OCI-LY1 (cell line): ENCODE data around the gene MDM4.

ENCODE experiments used
- H2AFZ ChIP-seq: fragments of 200-600 bp; sonication (generic), shearing (Covaris generic); 2 replicates; pipeline ENCODE4 v1.6.0; 2014; ENCODE audit warnings: antibody characterized with exemption, mild to moderate bottlenecking, low read length
- H3F3A ChIP-seq: fragments of 200-600 bp; sonication (generic), shearing (Covaris generic); 2 replicates; pipeline ENCODE4 v1.6.0; 2014; ENCODE audit warnings: mild to moderate bottlenecking, antibody characterized with exemption, low read length, moderate library complexity; ENCODE audit not compliant: insufficient read depth
- H3K27ac ChIP-seq: fragments of 200-600 bp; sonication (generic); 2 replicates; pipeline ENCODE4 v1.5.1; 2014; ENCODE audit warnings: low read length, mixed run types, mild to moderate bottlenecking, low read depth; ENCODE audit not compliant: poor library complexity, severe bottlenecking
- H3K27me3 ChIP-seq: fragments of 200-600 bp; sonication (generic); 2 replicates; pipeline ENCODE4 v1.6.0; 2014; ENCODE audit warnings: antibody characterized with exemption, mild to moderate bottlenecking, low read length, moderate library complexity; ENCODE audit not compliant: insufficient read depth
- H3K36me3 ChIP-seq: fragments of 200-600 bp; sonication (generic); 2 replicates; pipeline ENCODE4 v1.6.1; 2014; ENCODE audit warnings: mild to moderate bottlenecking, antibody characterized with exemption, low read length, moderate library complexity, mixed read lengths; ENCODE audit not compliant: insufficient read depth
- H3K4me1 ChIP-seq: fragments of 200-600 bp; sonication (generic); 2 replicates; pipeline ENCODE4 v1.5.1; 2014; ENCODE audit warnings: mild to moderate bottlenecking, low read length, moderate library complexity; ENCODE audit not compliant: insufficient read depth, severe bottlenecking
- H3K4me2 ChIP-seq: fragments of 200-600 bp; sonication (generic), shearing (Covaris generic); 2 replicates; pipeline ENCODE4 v1.6.1; 2014; ENCODE audit warnings: low read length
- H3K4me3 ChIP-seq: fragments of 200-600 bp; sonication (generic); 2 replicates; pipeline ENCODE4 v1.5.1; 2014; ENCODE audit warnings: low read length, low read depth, mild to moderate bottlenecking, mixed read lengths; ENCODE audit not compliant: poor library complexity, severe bottlenecking
- H3K79me2 ChIP-seq: fragments of 200-600 bp; shearing (Covaris generic); 2 replicates; pipeline ENCODE4 v1.6.1; 2016; ENCODE audit warnings: mixed run types, low read length, mixed read lengths; ENCODE audit not compliant: insufficient read depth
- H3K9ac ChIP-seq: fragments of 200-600 bp; sonication (generic), shearing (Covaris generic); 2 replicates; pipeline ENCODE4 v1.6.1; 2014; ENCODE audit warnings: mild to moderate bottlenecking, low read length, mixed read lengths
- H3K9me2 ChIP-seq: fragments of 200-600 bp; sonication (generic), shearing (Covaris generic); 2 replicates; pipeline ENCODE4 v1.6.1; 2014; ENCODE audit warnings: low read depth, mild to moderate bottlenecking, low read length, mixed read lengths
- H3K9me3 ChIP-seq: fragments of 200-600 bp; shearing (Covaris generic); 2 replicates; pipeline ENCODE4 v1.6.1; 2014; ENCODE audit warnings: low read length, mixed read lengths
- H4K20me1 ChIP-seq: fragments of 200-600 bp; sonication (generic), shearing (Covaris generic); 2 replicates; pipeline ENCODE4 v1.6.0; 2016; ENCODE audit warnings: mild to moderate bottlenecking, low read length; ENCODE audit not compliant: insufficient read depth
- EZH2 ChIP-seq: fragments of 200-600 bp; sonication (generic), shearing (Covaris generic); IDR thresholded peaks from 2 replicates; pipeline ENCODE4 v1.8.0; 2017; ENCODE audit warnings: borderline replicate concordance, mixed run types, mild to moderate bottlenecking, antibody characterized with exemption, low read length, moderate library complexity, mixed read lengths
- TF ChIP-seq, protein P1 (sequence below): fragments of 200-600 bp; sonication (generic), shearing (Covaris generic); IDR thresholded peaks from 2 replicates; pipeline ENCODE4 v1.5.1; 2017; ENCODE audit warnings: mild to moderate bottlenecking, antibody characterized with exemption, low read length, moderate library complexity, mixed read lengths

The MDM4 gene

DNA sequence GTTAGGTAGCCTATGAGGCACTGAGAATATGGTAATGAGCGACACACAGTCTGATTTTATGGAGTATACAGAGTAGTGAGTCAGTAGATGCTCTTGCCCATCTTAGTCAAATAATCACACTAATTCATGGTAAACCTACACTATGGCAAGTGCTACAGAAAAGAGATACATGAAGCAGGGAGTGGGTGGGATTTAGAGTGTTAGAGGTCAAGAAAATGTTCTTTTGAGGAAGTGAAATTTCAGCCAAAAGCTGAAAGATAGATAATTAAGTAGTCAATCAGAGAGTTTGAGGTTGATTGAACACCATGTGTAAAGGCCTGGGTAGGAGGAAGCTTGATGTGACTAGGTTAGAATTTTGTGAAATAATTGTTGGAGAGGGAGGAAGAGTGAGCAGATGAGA, 14.7 kb downstream of the MDM4 start:
- H3K27me3 ChIP-seq, result no peaks in the 10 kb centered on the region
- H3F3A ChIP-seq, result no peaks in the 10 kb centered on the region
- H3K27ac ChIP-seq, result no peak overlapping the region
- H3K79me2 ChIP-seq, result 0 out of 2 replicates have a peak, but pooled peaks cover under 1% of the 10 kb centered on the region
- no peak for TF ChIP-seq EZH2
- H4K20me1 ChIP-seq, result no peaks in the 10 kb centered on the region
- no peak overlapping the region for H2AFZ ChIP-seq
- no peak overlapping the region for H3K4me3 ChIP-seq
- no peaks in the 10 kb centered on the region for H3K9me2 ChIP-seq
- no peak overlapping the region for H3K4me2 ChIP-seq
- H3K4me1 ChIP-seq, result peaks cover 18% of the 10 kb centered on the region
- no peak overlapping the region for H3K9ac ChIP-seq
- peaks cover 100% of the 10 kb centered on the region for H3K36me3 ChIP-seq
- H3K9me3 ChIP-seq, result no peaks in the 10 kb centered on the region

DNA sequence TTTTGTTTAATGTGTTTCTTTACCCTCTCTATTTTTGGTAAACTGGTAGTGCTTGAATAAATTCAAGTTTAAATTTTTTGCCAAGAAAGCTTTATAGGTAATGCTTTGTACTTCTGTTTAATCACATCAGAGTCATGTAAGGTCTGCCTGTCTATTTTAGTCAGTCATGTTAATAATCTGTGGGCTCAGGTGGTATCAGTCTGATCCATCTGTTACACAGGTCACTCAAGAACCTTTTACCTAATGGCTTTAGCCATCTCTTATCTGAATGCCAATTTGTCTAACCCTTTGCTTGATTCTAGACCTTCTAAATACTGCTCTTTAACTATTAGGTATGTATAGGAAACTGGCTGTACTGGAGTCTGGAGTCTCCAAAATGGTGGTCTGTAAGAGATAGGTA, 16.6 kb downstream of the MDM4 start:
- TF ChIP-seq, protein P1, sequence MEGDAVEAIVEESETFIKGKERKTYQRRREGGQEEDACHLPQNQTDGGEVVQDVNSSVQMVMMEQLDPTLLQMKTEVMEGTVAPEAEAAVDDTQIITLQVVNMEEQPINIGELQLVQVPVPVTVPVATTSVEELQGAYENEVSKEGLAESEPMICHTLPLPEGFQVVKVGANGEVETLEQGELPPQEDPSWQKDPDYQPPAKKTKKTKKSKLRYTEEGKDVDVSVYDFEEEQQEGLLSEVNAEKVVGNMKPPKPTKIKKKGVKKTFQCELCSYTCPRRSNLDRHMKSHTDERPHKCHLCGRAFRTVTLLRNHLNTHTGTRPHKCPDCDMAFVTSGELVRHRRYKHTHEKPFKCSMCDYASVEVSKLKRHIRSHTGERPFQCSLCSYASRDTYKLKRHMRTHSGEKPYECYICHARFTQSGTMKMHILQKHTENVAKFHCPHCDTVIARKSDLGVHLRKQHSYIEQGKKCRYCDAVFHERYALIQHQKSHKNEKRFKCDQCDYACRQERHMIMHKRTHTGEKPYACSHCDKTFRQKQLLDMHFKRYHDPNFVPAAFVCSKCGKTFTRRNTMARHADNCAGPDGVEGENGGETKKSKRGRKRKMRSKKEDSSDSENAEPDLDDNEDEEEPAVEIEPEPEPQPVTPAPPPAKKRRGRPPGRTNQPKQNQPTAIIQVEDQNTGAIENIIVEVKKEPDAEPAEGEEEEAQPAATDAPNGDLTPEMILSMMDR, result no peak
- TF ChIP-seq EZH2, result no peak
- Histone ChIP-seq H3K9me3 (no peaks in the 10 kb centered on the region), H3K36me3 (peaks cover 100% of the 10 kb centered on the region), H3K4me1 (peaks cover 15% of the 10 kb centered on the region), H2AFZ (no peak overlapping the region), H4K20me1 (no peaks in the 10 kb centered on the region), H3K4me2 (no peak overlapping the region), H3K9ac (no peak overlapping the region), H3F3A (no peaks in the 10 kb centered on the region), H3K79me2 (peaks cover 6% of the 10 kb centered on the region; the same call in 1 of the 2 replicates), H3K27ac (no peak overlapping the region), H3K9me2 (no peaks in the 10 kb centered on the region), H3K27me3 (no peaks in the 10 kb centered on the region), H3K4me3 (no peak overlapping the region)

DNA sequence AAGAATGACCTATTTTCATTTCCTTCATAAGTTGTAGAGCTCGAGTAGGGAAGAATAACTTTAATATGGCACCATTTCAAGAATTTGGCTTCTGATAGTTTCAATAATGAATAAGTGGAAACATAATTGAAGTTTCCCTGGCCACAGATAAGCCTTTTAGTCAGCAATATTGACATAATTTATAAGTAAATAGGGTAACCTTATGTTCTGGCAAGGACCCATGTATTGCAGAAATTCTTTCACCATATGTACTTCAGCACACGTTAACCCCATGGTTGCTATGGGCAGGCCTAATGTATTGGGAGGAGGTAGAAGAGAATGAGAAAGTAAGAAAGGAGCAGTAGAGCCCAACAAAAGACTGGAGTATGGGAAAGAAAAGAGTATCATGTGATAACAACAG, 25.4 kb downstream of the MDM4 start:
- H3K9me3 ChIP-seq, result no peaks in the 10 kb centered on the region
- no peak overlapping the region for H3K27ac ChIP-seq
- H3K9me2 ChIP-seq, result no peaks in the 10 kb centered on the region
- no peaks in the 10 kb centered on the region for H4K20me1 ChIP-seq
- no peaks in the 10 kb centered on the region for H3F3A ChIP-seq
- H3K4me1 ChIP-seq, result no peaks in the 10 kb centered on the region
- peaks cover 99% of the 10 kb centered on the region for H3K36me3 ChIP-seq
- H3K79me2 ChIP-seq, result no peaks in the 10 kb centered on the region; the same call in 1 of the 2 replicates
- H3K9ac ChIP-seq, result no peak overlapping the region
- H3K4me2 ChIP-seq, result no peak overlapping the region
- H2AFZ ChIP-seq, result no peak overlapping the region
- H3K27me3 ChIP-seq, result no peaks in the 10 kb centered on the region
- no peak overlapping the region for H3K4me3 ChIP-seq
- TF ChIP-seq, protein P1, result no peak
- TF ChIP-seq EZH2, result no peak

DNA sequence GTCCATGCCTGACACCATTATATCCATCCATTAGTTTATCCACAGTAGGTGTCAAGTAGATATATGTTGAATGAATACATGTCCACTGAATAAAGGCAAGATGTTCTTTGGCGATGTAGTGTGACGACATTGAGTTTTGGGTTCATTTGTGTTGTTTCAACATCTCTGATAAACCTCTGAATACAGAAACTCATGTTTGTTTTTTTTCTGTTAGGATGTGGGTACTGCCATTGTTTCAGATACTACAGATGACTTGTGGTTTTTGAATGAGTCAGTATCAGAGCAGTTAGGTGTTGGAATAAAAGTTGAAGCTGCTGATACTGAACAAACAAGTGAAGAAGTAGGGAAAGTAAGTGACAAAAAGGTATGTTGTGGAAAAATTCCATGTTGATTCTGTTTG, 28.1 kb downstream of the MDM4 start:
- Histone ChIP-seq H3K27ac (no peak overlapping the region), H3K9me3 (no peaks in the 10 kb centered on the region), H3K36me3 (peaks cover 99% of the 10 kb centered on the region), H3K9ac (no peak overlapping the region), H3F3A (no peaks in the 10 kb centered on the region), H3K79me2 (no peaks in the 10 kb centered on the region), H3K4me2 (no peak overlapping the region), H3K27me3 (no peaks in the 10 kb centered on the region), H3K4me1 (no peaks in the 10 kb centered on the region), H3K4me3 (no peak overlapping the region), H2AFZ (no peak overlapping the region), H3K9me2 (no peaks in the 10 kb centered on the region), H4K20me1 (no peaks in the 10 kb centered on the region)
- TF ChIP-seq, protein P1, result no peak
- no peak for TF ChIP-seq EZH2
